ENCODE data around the gene GALC.

Gene GALC

GRCh38 chr14:87967496-87967895, 25.5 kb downstream of the GALC start:
- DNase-seq, result no peak
- Histone ChIP-seq H2AK5ac (ENCODE audit: low read length) (no peak overlapping the region), H4K5ac (ENCODE audit: low read length) (no peak overlapping the region), H2BK120ac (ENCODE audit: low read depth, low read length) (no peak overlapping the region), H2BK15ac (replicated peaks; ENCODE audit: low read depth) (no peak overlapping the region), H3K18ac (ENCODE audit: low read length) (no peak overlapping the region), H3K79me2 (ENCODE audit: control insufficient read depth, insufficient read depth, low read length) (no peaks in the 10 kb centered on the region), H3K4me2 (ENCODE audit: low read length) (no peak overlapping the region), H3K79me1 (ENCODE audit: low read length) (no peaks in the 10 kb centered on the region), H3K27ac (ENCODE audit: low read depth, low read length) (no peak overlapping the region), H4K8ac (ENCODE audit: low read depth, low read length) (no peak overlapping the region), H3K4ac (ENCODE audit: low read depth, low read length) (no peak overlapping the region), H3K4me1 (ENCODE audit: control insufficient read depth, low read depth, low read length) (no peaks in the 10 kb centered on the region), H3K4me3 (ENCODE audit: low read length) (no peak overlapping the region), H2BK5ac (ENCODE audit: low read length) (no peak overlapping the region), H3K56ac (ENCODE audit: low read length) (no peak overlapping the region), H3K23ac (ENCODE audit: low read length) (no peak overlapping the region), H3K9ac (ENCODE audit: low read length) (no peak overlapping the region), H3K36me3 (ENCODE audit: control insufficient read depth, insufficient read depth, low read length) (no peaks in the 10 kb centered on the region), H3K27me3 (ENCODE audit: insufficient read depth, low read length, poor library complexity) (no peaks in the 10 kb centered on the region)

- no peak overlapping the region for H2BK15ac ChIP-seq (replicated peaks; ENCODE audit: low read depth)
- no peak overlapping the region for H3K18ac ChIP-seq (ENCODE audit: low read length)
- H3K79me1 ChIP-seq (ENCODE audit: low read length), result no peaks in the 10 kb centered on the region
- no peak overlapping the region for H4K5ac ChIP-seq (ENCODE audit: low read length)
- H3K4me1 ChIP-seq (ENCODE audit: control insufficient read depth, low read depth, low read length), result no peaks in the 10 kb centered on the region
- no peak overlapping the region for H2AK5ac ChIP-seq (ENCODE audit: low read length)
- H3K4me2 ChIP-seq (ENCODE audit: low read length), result no peak overlapping the region
- no peak overlapping the region for H3K56ac ChIP-seq (ENCODE audit: low read length)
- H3K36me3 ChIP-seq (ENCODE audit: control insufficient read depth, insufficient read depth, low read length), result no peaks in the 10 kb centered on the region
- H3K4ac ChIP-seq (ENCODE audit: low read depth, low read length), result no peak overlapping the region
- H3K4me3 ChIP-seq (ENCODE audit: low read length), result no peak overlapping the region
- no peak overlapping the region for H3K9ac ChIP-seq (ENCODE audit: low read length)
- no peaks in the 10 kb centered on the region for H3K27me3 ChIP-seq (ENCODE audit: insufficient read depth, low read length, poor library complexity)
- no peak overlapping the region for H3K23ac ChIP-seq (ENCODE audit: low read length)
- H2BK5ac ChIP-seq (ENCODE audit: low read length), result no peak overlapping the region
- H4K8ac ChIP-seq (ENCODE audit: low read depth, low read length), result no peak overlapping the region
- no peaks in the 10 kb centered on the region for H3K79me2 ChIP-seq (ENCODE audit: control insufficient read depth, insufficient read depth, low read length)
- H3K27ac ChIP-seq (ENCODE audit: low read depth, low read length), result no peak overlapping the region
- no peak for DNase-seq
- H2BK120ac ChIP-seq (ENCODE audit: low read depth, low read length), result no peak overlapping the region
- WGBS (ENCODE audit: extremely low coverage, insufficient coverage, low lambda C conversion rate), result no CpG with 5 or more reads among the region's 3 CpGs
Observed at GRCh38 chr14:87966816-87967215, 26.2 kb downstream of the GALC start.

GRCh38 chr14:87961246-87961645, 31.7 kb downstream of the GALC start:
- H3K4me3 ChIP-seq (ENCODE audit: low read length), result no peak overlapping the region
- WGBS (ENCODE audit: extremely low coverage, insufficient coverage, low lambda C conversion rate), result no CpG with 5 or more reads among the region's 2 CpGs
- H3K9ac ChIP-seq (ENCODE audit: low read length), result no peak overlapping the region
- H3K27ac ChIP-seq (ENCODE audit: low read depth, low read length), result no peak overlapping the region
- no peak overlapping the region for H2BK120ac ChIP-seq (ENCODE audit: low read depth, low read length)
- no peaks in the 10 kb centered on the region for H3K79me1 ChIP-seq (ENCODE audit: low read length)
- H3K36me3 ChIP-seq (ENCODE audit: control insufficient read depth, insufficient read depth, low read length), result no peaks in the 10 kb centered on the region
- H3K79me2 ChIP-seq (ENCODE audit: control insufficient read depth, insufficient read depth, low read length), result no peaks in the 10 kb centered on the region
- H3K27me3 ChIP-seq (ENCODE audit: insufficient read depth, low read length, poor library complexity), result no peaks in the 10 kb centered on the region
- DNase-seq, result no peak
- no peaks in the 10 kb centered on the region for H3K4me1 ChIP-seq (ENCODE audit: control insufficient read depth, low read depth, low read length)
- no peak overlapping the region for H3K4me2 ChIP-seq (ENCODE audit: low read length)
- no peak overlapping the region for H2BK15ac ChIP-seq (replicated peaks; ENCODE audit: low read depth)
- H4K5ac ChIP-seq (ENCODE audit: low read length), result no peak overlapping the region
- H3K4ac ChIP-seq (ENCODE audit: low read depth, low read length), result no peak overlapping the region
- no peak overlapping the region for H3K18ac ChIP-seq (ENCODE audit: low read length)
- no peak overlapping the region for H4K8ac ChIP-seq (ENCODE audit: low read depth, low read length)
- no peak overlapping the region for H2BK5ac ChIP-seq (ENCODE audit: low read length)
- H2AK5ac ChIP-seq (ENCODE audit: low read length), result no peak overlapping the region
- no peak overlapping the region for H3K56ac ChIP-seq (ENCODE audit: low read length)
- H3K23ac ChIP-seq (ENCODE audit: low read length), result no peak overlapping the region

- no peaks in the 10 kb centered on the region for H3K27me3 ChIP-seq (ENCODE audit: insufficient read depth, low read length, poor library complexity)
- H3K56ac ChIP-seq (ENCODE audit: low read length), result no peak overlapping the region
- no CpG with 5 or more reads among the region's 5 CpGs for WGBS (ENCODE audit: extremely low coverage, insufficient coverage, low lambda C conversion rate)
- H2BK15ac ChIP-seq (replicated peaks; ENCODE audit: low read depth), result no peak overlapping the region
- no peak for DNase-seq
- H2BK5ac ChIP-seq (ENCODE audit: low read length), result no peak overlapping the region
- no peaks in the 10 kb centered on the region for H3K36me3 ChIP-seq (ENCODE audit: control insufficient read depth, insufficient read depth, low read length)
- H3K4ac ChIP-seq (ENCODE audit: low read depth, low read length), result no peak overlapping the region
- no peak overlapping the region for H3K9ac ChIP-seq (ENCODE audit: low read length)
- H4K5ac ChIP-seq (ENCODE audit: low read length), result no peak overlapping the region
- no peaks in the 10 kb centered on the region for H3K79me2 ChIP-seq (ENCODE audit: control insufficient read depth, insufficient read depth, low read length)
- H3K4me2 ChIP-seq (ENCODE audit: low read length), result no peak overlapping the region
- H3K23ac ChIP-seq (ENCODE audit: low read length), result no peak overlapping the region
- no peak overlapping the region for H3K18ac ChIP-seq (ENCODE audit: low read length)
- H3K79me1 ChIP-seq (ENCODE audit: low read length), result no peaks in the 10 kb centered on the region
- no peak overlapping the region for H3K4me3 ChIP-seq (ENCODE audit: low read length)
- no peak overlapping the region for H2AK5ac ChIP-seq (ENCODE audit: low read length)
- no peak overlapping the region for H2BK120ac ChIP-seq (ENCODE audit: low read depth, low read length)
- no peak overlapping the region for H4K8ac ChIP-seq (ENCODE audit: low read depth, low read length)
- no peak overlapping the region for H3K27ac ChIP-seq (ENCODE audit: low read depth, low read length)
- H3K4me1 ChIP-seq (ENCODE audit: control insufficient read depth, low read depth, low read length), result no peaks in the 10 kb centered on the region
Observed at GRCh38 chr14:87960013-87960787, 32.8 kb downstream of the GALC start.

- WGBS (ENCODE audit: extremely low coverage, insufficient coverage, low lambda C conversion rate), result no CpG with 5 or more reads among the region's 6 CpGs
- no peak overlapping the region for H3K4me3 ChIP-seq (ENCODE audit: low read length)
- DNase-seq, result no peak
- no peak overlapping the region for H4K8ac ChIP-seq (ENCODE audit: low read depth, low read length)
- H2BK15ac ChIP-seq (replicated peaks; ENCODE audit: low read depth), result no peak overlapping the region
- H3K4me1 ChIP-seq (ENCODE audit: control insufficient read depth, low read depth, low read length), result no peaks in the 10 kb centered on the region
- no peak overlapping the region for H3K56ac ChIP-seq (ENCODE audit: low read length)
- H3K27ac ChIP-seq (ENCODE audit: low read depth, low read length), result no peak overlapping the region
- H3K9ac ChIP-seq (ENCODE audit: low read length), result no peak overlapping the region
- no peak overlapping the region for H2AK5ac ChIP-seq (ENCODE audit: low read length)
- H3K18ac ChIP-seq (ENCODE audit: low read length), result no peak overlapping the region
- H2BK120ac ChIP-seq (ENCODE audit: low read depth, low read length), result no peak overlapping the region
- no peak overlapping the region for H3K23ac ChIP-seq (ENCODE audit: low read length)
- no peak overlapping the region for H4K5ac ChIP-seq (ENCODE audit: low read length)
- H3K4me2 ChIP-seq (ENCODE audit: low read length), result no peak overlapping the region
- H3K79me1 ChIP-seq (ENCODE audit: low read length), result no peaks in the 10 kb centered on the region
- no peaks in the 10 kb centered on the region for H3K36me3 ChIP-seq (ENCODE audit: control insufficient read depth, insufficient read depth, low read length)
- H3K27me3 ChIP-seq (ENCODE audit: insufficient read depth, low read length, poor library complexity), result no peaks in the 10 kb centered on the region
- no peak overlapping the region for H3K4ac ChIP-seq (ENCODE audit: low read depth, low read length)
- no peak overlapping the region for H2BK5ac ChIP-seq (ENCODE audit: low read length)
- no peaks in the 10 kb centered on the region for H3K79me2 ChIP-seq (ENCODE audit: control insufficient read depth, insufficient read depth, low read length)
Observed at GRCh38 chr14:87955501-87955900, 37.5 kb downstream of the GALC start.

Measured in mesendoderm (in vitro differentiated cells).